ENCODE results near the gene RHBG. TPM values are rescaled to one million over a fixed set of nuclear protein-coding genes. Genes with fewer than 3 reads are reported as not detected.

Gene RHBG
- polyA plus RNA-seq, 5 donors = 2.3 to 4.1 (median 3.3) TPM

GRCh38 chr1:156406251-156406650, 37.2 kb downstream of the RHBG start:
- no peak for DNase-seq

GRCh38 chr1:156407344-156407743, 38.3 kb downstream of the RHBG start:
- no peak for DNase-seq

GRCh38 chr1:156407760-156408159, 38.7 kb downstream of the RHBG start:
- DNase-seq = no peak

GRCh38 chr1:156409439-156409838, 40.4 kb downstream of the RHBG start:
- no peak for DNase-seq

GRCh38 chr1:156410238-156410637, 41.2 kb downstream of the RHBG start:
- no peak for DNase-seq

- no peak for DNase-seq
Observed at GRCh38 chr1:156410740-156411139, 41.7 kb downstream of the RHBG start.

- no peak for DNase-seq
Observed at GRCh38 chr1:156412653-156413321, 43.8 kb downstream of the RHBG start.

- DNase-seq = no peak
Observed at GRCh38 chr1:156413391-156414246, 44.6 kb downstream of the RHBG start.

GRCh38 chr1:156414461-156415064, 45.6 kb downstream of the RHBG start:
- no peak for DNase-seq

- DNase-seq = no peak
Observed at GRCh38 chr1:156416993-156417392, 48.0 kb downstream of the RHBG start.

- DNase-seq = no peak
Observed at GRCh38 chr1:156417401-156418020, 48.5 kb downstream of the RHBG start.

GRCh38 chr1:156418416-156419070, 49.5 kb downstream of the RHBG start:
- no peak for DNase-seq

GRCh38 chr1:156419854-156420204, 50.8 kb downstream of the RHBG start:
- DNase-seq = no peak

GRCh38 chr1:156420205-156421061, 51.4 kb downstream of the RHBG start:
- no peak for DNase-seq

- DNase-seq = peak; percentile 55 to 59
Observed at GRCh38 chr1:156421062-156421938, 52.3 kb downstream of the RHBG start.

- DNase-seq = no peak
Observed at GRCh38 chr1:156421939-156422601, 53.1 kb downstream of the RHBG start.

GRCh38 chr1:156422602-156423091, 53.6 kb downstream of the RHBG start:
- DNase-seq = no peak

GRCh38 chr1:156423422-156424352, 54.7 kb downstream of the RHBG start:
- no peak for DNase-seq

Measured in right lung (tissue), 5 donors.